Activated T-cell treated with anti-CD3 and anti-CD28 coated beads, Interleukin-2, amount 50 U/mL, for 1 hour (primary cell): ENCODE results near the gene MAP10.
"Not testable (repeated sequence)": the region's sequence is repeated elsewhere in the genome, so short reads cannot be mapped to it uniquely, and the experiment has no call there.

ENCODE experiments used
- DNase-seq: peaks from one replicate; pipeline ENCODE4 v3.0.0-alpha.2; 2020

Gene MAP10

GRCh38 chr1:232805269-232806185 lies at the start of gene MAP10:
MAP10 (plus strand) TSS chr1:232805416; CDS start chr1:232805450, 34 bp downstream.
- peak; percentile 68 for DNase-seq

- DNase-seq: no peak
Measured at GRCh38 chr1:232764458-232765251, 40.6 kb upstream of the MAP10 start.

- no peak for DNase-seq
Measured at GRCh38 chr1:232765542-232765941, 39.7 kb upstream of the MAP10 start.

- DNase-seq: no peak
Measured at GRCh38 chr1:232766241-232766890, 38.9 kb upstream of the MAP10 start.

GRCh38 chr1:232766904-232767303 lies 38.3 kb upstream of the MAP10 start:
- DNase-seq: no peak

GRCh38 chr1:232767305-232768074 lies 37.7 kb upstream of the MAP10 start:
- no peak for DNase-seq

- no peak for DNase-seq
Measured at GRCh38 chr1:232768793-232769192, 36.4 kb upstream of the MAP10 start.

GRCh38 chr1:232769733-232770132 lies 35.5 kb upstream of the MAP10 start:
- DNase-seq: no peak

GRCh38 chr1:232773752-232774151 lies 31.5 kb upstream of the MAP10 start:
- no peak for DNase-seq

- no peak for DNase-seq
Measured at GRCh38 chr1:232776526-232777106, 28.6 kb upstream of the MAP10 start.

GRCh38 chr1:232780354-232780753 lies 24.9 kb upstream of the MAP10 start:
- no peak for DNase-seq

- DNase-seq: no peak
Measured at GRCh38 chr1:232784794-232785193, 20.4 kb upstream of the MAP10 start.

GRCh38 chr1:232785630-232786029 lies 19.6 kb upstream of the MAP10 start:
- DNase-seq: not testable (repeated sequence)

- DNase-seq: no peak
Measured at GRCh38 chr1:232786845-232787455, 18.3 kb upstream of the MAP10 start.

GRCh38 chr1:232788235-232788872 lies 16.9 kb upstream of the MAP10 start:
- no peak for DNase-seq

- no peak for DNase-seq
Measured at GRCh38 chr1:232789651-232790050, 15.6 kb upstream of the MAP10 start.

- DNase-seq: no peak
Measured at GRCh38 chr1:232792949-232793348, 12.3 kb upstream of the MAP10 start.

GRCh38 chr1:232793944-232794343 lies 11.3 kb upstream of the MAP10 start:
- DNase-seq: no peak

GRCh38 chr1:232795497-232796053 lies 9.6 kb upstream of the MAP10 start:
- DNase-seq: no peak

- no peak for DNase-seq
Measured at GRCh38 chr1:232797856-232798510, 7.2 kb upstream of the MAP10 start.
